Activated gamma-delta T cell treated with Interleukin-2 at 50 U/mL for 16 hours (primary cell): ENCODE measurements around the gene MCHR1.

Experiments used
- DNase-seq: peaks from one replicate; pipeline ENCODE4 v3.0.0-alpha.2; 2020

Gene MCHR1

GRCh38 chr22:40728731-40729189, 49.5 kb downstream of the MCHR1 start:
- DNase-seq, result peak; percentile 62

GRCh38 chr22:40729284-40729683, 50.0 kb downstream of the MCHR1 start:
- DNase-seq, result no peak
